ENCODE results near the gene MYPN.
"Not testable (repeated sequence)": the region's sequence is repeated elsewhere in the genome, so short reads cannot be mapped to it uniquely, and the experiment has no call there.

Gene MYPN

DNA sequence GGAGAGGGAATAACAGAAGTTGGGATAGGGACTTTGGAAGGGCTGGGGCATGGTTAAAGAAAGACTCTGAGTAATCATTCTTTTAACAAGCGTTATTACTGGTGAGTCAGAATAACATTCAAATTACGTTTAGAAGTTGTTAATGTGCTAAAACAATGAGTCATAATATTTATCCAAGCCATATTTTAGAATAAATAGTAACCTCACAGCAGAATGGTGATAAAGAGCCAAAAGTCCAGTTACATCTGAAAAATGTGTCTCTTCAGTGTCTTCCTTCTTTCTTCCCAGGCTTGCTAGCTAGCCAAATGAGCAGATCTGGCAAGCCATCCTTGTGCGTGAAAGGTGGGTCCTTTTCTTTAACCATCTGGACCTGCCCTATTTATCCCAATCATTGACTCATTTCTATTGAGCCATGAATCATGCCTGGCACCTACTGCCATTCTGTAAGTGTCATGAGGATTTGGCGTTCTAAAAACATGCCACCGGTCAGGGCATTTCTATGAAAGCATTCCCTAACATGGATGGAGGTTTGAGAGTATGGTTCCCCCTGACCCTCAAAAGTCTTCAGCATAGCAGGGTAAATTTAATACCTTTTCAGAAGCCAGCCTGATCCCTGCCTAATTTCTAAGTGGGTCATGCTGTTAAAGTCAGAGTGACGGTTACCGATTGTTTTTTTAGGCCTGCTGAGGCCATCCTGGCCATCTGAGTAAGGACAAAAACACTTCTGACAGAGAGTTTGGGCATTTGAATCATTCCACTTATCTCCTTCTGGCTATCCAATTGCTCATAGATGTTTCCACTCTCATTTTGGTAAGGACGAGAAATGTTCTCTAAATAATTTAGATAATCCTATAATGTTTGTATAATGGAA, 26.9 kb downstream of the MYPN start:
- no peak for DNase-seq

DNA sequence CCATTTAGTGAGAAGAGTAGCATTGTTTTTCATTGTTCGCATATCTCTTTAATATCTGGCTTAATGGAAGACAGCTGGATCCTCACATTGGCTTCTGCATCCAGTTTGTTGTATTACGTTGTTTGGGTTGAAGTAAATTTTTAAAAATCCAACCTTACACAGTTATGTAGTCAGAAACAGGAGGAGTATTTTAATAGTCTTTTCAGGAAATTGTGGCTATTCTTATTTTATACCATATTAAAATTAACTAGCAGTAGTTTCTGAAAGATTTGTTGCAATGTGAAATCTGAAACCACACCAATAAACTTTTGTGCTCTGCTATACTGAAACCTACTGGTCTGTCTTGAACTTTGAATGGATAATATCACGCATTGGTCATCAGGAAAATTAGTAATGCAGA, 27.9 kb downstream of the MYPN start:
- DNase-seq, result no peak

DNA sequence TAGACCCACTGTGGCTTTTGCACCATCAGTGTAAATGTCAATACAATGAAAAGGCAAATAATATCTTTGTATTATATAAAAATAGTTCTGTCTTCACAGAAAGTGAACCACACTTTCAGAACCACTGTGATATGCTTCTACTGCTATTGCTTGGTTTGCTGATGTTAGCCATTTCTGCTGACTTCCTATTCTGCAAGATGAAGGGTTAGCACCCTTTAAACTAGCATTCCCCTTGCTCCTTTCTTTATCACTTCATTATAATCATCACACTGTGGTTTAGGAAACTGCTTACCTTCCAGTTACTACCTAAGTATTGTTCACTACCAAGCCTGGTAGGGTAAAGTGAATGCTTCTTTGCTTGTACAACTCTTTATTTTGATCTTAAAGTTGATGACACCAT, 29.2 kb downstream of the MYPN start:
- DNase-seq, result no peak

DNA sequence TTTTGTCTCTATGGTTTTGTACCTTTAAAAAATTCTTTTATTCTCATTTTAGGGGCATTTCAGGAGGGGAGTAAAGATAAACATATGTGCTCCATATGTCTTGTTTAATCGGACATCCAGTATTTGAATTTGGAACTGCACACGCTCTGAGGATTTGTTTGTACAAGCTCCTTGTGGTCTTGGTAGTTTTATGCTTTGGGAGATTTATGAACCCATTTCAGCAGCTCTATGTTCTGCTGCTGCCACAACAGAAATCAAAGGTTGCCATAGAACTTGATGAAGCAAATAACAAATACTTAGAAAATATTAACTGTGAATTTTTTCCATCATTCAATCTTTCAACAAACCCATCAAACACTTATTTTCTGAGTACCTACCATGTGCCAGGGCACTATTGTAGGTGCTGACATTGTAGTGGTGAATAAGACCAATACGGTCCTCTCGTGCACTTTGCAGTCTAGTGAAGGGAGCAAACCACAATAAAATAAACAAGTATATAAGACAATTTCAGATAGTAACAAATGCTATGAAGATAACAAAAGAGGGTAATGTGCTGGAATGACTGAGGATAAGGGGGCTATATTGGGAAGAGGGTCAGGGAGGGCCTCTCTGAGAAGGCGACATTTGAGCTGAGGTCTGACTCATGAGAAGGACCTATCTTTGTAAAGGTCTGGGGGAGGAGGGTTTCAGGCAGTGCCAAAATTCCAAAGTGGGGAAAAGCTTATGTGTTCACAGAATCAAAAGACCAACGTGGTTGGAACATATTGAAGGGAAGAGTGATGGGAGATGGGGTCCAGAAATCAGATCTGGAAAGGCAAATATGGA, 30.4 kb downstream of the MYPN start:
- DNase-seq, result no peak

DNA sequence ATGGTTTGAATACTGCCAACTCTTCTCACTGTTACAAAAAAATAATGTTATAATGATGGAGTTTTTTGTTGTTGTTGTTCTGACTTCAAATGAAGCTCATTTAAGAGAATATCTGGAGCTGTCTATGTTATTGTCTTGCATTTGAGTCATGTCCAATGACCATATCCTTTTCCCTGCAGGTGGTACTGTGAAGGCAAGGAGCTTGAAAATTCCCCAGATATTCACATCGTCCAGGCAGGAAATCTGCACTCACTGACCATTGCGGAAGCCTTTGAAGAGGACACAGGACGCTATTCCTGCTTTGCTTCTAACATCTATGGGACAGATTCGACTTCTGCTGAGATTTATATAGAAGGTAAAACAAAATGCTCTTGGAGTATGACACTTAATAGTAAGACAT, 33.5 kb downstream of the MYPN start:
- DNase-seq, result no peak

DNA sequence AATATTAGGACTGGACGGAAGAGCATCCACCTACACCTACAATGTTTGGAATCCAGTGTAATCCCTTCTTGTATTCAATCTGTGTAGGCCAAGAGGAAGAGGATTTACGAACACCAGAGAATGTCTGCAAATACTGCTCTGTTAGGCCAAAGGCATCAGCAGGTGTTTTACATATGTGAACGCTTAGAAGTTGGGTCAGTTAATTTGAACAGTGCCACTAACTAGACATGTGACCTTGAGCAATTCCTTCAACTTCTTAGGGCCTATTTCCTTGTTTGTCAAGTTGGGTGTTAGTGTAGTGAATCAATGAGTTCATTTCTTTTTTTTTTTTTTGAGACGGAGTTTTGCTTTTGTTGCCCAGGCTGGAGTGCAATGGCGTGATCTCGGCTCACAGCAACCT, 35.4 kb downstream of the MYPN start:
- DNase-seq, result no peak

DNA sequence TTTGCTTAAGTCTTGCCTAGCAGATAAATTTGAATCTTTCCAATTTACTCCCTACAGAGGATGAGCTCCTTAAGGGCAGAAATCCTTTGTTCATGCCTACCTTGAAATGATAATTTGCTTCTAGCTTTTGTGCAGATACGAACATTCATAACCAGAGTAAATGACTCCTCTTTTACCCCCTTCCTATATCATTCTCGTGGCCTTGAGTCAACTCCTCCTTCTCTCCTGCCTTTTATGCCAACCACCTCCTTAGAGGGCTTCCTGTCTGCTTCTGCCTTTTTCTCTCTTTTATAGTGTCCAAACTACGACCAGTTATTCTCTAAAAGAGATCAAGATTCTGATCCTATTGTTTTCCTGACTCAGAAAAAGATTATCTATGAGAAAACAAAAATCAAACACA, 36.4 kb downstream of the MYPN start:
- no peak for DNase-seq

DNA sequence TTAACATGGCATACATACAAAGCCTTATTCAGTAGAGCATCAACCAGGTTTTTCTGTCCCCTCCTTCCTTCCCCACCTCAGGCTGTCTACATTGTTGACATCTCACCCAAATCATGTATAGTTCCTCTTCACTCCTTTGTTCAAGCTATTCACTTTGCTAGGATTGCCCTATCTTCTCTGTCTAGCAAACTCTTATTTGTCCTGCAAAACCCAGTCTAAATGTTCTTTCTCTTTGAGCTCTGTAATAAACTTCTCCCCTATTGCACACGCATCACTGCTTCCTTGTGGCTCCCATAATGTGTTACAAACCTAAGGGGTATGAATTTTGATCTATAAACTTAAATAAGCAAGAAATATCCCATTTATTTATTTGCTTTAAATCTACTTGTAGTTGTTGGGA, 36.8 kb downstream of the MYPN start:
- DNase-seq, result no peak

DNA sequence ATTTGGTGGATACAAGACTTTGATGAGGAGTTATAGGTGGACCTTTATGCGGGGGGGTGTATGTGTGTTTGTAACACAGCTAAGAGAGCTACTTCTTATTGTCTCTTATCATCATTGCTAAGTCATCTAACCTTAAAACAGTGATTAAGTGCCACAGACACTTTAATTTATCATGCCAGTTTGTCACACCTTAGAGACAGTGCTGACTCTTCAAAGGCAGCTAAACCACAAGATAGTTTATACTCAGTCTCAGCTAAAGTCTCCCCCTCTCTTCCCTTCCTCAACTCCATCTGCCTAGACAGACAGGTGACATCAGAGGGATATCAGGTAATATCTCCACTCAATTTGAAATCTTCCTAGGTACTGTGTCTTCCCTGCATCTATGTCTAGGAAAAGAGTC, 42.2 kb downstream of the MYPN start:
- DNase-seq, result no peak

DNA sequence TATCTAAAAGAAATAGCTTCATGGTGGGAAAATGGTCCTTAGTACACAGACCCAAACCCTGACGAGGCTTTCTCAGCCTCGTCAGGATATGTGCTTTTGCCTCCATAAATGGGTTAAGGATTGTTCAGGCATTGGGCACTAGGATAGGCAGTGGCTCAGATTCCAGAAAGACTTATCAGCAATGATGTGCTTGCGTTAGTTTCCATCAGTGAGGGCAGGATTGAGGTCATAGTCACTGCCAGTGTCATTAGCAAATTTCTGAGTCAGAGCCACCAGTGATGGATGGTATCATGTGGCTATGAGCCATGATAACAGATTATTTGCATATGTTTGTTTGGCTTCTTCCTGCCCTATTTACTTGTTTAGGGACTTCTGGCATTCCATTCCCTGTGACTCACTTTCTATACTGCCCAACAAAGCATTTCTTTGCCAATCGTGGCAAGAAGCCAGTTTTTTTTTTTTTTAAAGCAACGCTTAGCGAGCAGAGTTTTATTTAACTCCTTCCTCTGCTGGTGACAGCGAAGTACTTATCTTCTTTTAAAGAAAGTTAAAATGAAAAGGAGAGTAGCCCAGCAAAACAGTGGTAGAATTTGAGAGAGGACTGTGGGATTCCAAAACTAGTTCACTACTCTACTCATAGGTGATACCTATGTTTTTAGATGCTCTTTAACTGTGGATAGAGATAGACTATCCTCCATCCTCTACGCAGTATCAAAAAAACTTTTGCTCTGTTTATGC, 44.4 kb downstream of the MYPN start:
- DNase-seq, result no peak

DNA sequence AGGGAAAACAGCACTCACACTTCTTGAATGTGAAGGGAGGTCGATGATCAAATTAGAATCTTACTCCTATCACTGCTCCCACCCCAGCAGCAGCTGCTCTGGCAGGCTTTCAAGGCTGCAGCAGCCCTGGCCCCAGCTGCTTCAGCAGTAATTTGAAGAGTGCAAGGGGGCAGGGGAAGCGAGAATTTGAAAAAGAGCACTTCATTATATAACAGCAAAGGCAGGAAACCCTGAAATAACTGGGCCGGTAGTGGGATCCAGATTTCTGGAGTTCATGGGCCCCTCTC, 44.9 kb downstream of the MYPN start:
- DNase-seq, result no peak

DNA sequence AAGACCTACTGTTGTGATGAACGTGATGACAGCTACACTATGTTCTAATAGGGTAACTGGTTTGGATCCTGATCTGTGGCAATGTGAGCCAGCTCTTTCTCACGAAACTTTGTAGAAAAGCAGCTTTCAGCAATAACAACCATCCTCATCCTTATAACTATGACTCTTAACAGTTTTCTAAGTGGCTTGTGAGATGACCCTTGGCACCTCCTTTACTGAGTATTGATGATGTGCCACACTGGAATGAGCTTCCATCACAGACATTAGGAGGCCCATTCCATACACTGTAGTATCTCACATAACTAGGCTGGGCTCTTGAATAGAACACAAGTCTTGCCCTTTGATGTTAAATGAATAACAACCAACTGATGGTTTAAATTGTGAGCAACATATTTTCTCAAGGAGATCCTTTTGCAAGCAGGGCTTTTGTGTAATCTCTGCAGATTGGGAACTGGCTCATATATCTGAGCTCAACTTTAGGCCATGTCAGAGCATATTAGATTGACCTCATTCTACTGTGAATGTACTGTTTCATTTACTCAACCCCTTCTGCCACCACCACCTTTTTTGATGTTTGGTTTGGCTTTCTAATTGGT, 46.4 kb downstream of the MYPN start:
- no peak for DNase-seq

DNA sequence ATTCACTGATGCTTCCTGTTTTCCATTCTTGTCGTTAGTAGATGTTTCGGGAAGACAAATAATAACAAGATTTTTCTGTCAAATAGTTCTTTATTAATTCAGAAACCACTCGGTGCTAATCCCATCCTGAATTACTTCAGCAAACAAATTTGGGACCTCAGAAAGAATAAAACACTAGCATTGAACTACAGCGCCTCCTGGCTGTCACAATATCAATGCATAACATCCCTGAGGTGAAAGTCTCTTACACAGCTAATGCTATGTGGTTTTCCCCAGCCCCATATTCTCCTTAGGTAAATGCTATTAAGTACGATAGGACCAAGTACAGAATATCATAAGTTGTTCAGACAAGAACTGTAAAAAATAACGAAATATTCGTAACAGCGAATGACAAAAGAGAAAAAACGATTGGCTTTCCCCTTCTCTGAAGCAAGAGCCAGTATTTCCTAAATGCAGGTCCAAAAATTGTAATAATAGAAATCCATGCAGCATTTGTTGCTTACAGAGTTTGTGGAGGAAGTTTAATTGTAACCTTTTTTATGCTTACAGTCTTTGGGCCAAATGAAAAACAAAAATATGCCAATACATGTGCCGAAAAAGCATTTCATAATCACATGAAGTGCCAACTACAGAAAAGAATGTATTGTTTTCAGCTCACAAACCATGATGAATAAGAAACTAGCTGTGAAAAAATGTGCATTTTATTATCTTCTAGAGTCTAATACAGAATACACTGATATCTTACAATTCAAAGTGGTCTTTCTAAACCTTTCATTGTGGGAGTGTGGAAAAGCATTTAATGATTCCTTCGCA, 47.3 kb downstream of the MYPN start:
- peak; percentile 53 for DNase-seq

DNA sequence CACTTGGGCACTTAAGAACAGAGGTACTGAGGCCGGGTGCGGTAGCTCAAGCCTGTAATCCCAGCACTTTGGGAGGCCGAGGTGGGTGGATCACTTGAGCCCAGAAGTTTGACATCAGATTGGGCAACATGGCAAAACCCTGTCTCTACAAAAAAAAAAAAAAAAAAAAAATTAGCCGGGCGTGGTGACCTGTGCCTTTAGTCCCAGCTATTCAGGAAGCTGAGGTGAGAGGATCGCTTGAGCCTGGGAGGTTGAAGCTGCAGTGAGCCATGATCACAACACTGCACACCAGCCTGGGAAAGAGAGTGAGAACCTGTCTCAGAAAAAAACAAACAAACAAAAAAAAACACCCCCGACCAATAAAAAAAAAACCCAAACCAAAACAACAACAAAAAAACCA, 48.2 kb downstream of the MYPN start:
- not testable (repeated sequence) for DNase-seq

DNA sequence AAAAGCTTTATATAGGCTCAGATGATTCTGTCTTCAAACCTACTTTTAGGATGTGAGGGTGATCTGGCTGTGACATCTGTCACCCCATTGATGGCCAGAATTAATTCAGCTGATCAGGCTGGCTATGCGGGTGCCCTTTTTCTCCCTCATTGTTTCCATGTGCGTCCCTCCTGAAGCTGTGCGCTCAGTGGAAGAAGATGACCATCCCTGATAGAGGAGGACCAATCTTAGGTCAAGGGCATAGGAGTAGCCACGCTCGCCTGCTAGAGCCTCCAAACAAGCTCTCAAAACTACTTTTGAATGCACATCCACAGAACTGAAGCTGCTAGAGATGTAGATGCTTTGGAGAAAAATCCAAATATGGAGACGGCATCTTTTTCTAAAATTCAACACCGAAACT, 48.7 kb downstream of the MYPN start:
- no peak for DNase-seq

DNA sequence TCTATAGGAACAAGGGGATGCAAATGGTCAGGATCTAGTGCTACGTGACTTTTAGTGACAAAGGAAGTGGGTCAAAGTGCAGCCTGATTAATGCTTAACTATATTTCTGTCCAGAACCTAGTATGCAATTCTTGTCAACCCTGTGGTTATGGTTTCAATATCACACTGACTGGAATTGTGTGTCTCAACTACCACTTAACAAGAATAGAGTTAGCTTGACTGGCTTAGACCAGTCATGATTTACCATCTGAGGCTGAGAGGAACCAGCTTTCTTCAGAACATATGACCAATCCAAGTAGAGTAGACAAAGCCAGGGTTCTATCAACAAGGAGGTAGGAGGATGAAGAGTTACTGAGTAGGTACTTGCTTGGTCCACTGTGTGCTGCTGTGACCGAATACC, 54.4 kb downstream of the MYPN start:
- no peak for DNase-seq

DNA sequence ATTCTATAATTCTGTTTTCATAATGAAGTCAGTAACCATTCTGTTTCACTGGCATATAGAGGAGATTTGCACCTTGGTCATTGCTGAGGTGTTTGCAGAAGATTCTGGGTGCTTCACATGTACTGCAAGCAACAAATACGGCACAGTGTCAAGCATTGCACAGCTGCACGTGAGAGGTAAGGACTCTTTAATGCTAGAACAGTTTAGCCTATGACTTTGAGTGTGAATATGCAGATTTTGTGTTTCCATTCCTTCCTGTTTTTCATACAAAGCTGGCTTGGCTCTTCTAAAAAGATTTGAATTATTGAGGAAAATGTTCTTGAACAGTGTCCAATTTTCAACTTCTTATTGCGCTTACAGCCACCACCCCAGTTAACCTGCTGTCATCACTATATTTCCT, 56.4 kb downstream of the MYPN start:
- no peak for DNase-seq

DNA sequence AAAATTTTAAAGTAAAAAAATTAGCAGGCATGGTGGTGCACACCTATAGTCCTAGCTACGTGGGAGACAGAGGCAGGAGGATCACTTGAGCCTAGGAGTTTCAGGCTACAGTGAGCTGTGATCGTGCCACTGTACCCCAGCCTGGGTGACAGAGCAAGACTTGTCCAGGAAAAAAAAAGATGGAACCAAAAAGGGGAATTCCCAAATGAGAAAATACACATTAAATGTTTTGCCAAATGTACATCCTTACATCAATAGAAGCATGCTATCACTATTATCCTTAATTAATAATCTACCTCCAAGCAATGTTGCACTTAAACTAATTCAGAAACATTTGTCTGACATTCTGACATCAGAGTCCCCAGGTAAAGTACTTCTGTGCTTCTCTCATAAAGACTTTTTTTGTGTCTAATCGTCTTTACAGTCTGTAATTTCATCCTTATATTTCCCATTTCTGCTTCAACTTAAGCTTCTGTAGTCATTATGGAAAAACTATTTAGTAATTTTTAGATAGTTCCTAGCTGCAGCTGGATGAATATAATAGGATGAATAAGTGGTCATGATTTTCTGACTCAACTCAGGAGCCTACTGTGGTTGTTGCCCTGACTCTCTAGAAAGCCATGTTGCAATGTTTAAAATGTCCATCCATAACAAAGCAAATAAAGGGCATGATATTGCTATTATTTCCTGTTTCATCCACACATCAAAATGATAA, 57.7 kb downstream of the MYPN start:
- DNase-seq, result no peak

DNA sequence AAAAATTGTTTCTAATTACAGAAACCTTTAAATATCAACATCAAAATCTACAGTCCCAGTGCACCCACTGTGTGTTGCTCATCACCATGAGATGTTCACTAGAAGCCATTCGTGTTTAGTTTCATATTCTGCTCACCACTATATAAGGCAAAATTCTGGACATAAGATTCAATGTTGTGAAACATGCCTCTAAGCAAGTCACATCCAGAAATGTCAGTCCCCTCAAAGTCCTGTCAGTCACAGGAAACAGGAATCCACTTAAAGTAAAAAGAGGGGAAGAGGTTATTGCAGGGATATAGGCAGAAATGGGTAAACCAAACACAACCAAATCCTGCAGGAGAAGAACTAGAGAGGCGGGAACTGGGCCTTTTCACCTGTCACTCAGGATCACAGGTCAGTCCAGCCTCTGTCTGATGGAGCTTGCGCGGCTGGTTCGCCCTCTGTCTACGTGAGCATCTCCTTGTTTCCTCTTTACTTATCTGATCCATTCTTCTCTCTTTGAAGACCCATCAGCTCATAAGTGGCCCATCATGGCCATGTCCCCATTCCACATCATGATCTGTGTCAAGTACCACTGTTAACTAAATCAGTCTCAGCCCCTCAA, 58.4 kb downstream of the MYPN start:
- DNase-seq, result no peak

DNA sequence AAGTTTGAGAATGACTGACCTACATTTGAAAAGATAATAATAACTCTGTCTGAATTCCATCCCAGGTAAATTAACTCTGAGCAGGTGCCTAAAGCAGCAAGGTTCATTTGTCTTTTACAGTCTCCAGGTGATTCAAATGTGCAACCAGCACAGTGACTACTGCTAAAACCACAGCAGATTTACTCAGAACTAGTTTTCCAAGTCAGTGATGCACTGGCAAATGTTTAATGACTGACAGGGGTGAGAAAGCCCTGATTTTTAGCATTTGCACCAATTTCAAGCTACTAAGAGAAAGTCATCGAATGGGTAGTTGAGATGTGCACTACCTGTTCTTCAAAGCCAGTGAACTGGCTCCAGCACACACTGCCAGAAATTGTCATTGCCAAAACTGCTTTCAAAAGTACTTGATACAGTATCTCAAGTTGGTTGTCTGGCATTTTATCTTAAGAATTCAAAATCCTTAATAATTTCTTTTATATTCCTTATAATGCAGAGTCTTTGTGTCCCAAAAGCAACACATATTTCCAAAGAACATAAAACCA, 62.3 kb downstream of the MYPN start:
- DNase-seq, result no peak

DNA sequence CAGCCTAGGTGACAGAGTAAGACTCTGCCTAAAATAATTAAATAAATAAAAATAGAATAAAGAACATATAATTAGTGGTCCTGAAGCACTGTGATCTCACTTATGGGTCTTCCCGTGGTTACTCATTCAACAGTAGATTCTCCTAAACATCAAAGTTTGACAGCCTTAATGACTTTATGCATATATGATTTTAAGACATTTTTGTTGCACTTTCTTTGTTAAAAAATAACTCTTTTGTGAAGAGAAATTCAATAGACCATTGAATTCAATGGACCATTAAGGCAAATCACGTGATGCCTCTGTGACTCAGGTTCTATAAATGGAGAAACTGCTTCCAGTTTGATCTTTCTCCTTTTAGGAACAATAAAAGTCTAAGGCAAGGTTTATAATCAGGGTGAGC, 63.0 kb downstream of the MYPN start:
- no peak for DNase-seq
